ENCODE results near the gene NPIPB5.
"Not testable (repeated sequence)": the region's sequence is repeated elsewhere in the genome, so short reads cannot be mapped to it uniquely, and the experiment has no call there.

DNA sequence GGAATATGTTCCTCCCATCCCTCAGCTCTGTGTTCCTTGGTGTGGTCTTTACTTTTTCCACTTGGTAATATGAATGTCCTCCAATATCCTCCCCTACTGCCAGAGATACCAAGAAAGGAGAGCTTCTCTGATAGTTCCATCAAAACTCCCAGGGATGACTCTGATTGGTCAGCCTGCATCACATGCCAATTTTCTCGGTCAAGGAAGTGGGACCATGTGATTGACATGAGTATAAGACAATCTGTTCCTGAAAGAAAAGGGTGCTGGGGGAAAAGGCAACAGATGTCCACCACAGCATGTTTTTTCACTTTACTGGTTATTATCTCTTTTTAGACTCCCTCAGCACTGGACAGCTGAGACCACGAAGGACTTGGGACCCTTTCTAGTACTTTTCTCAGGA lies 35.9 kb downstream of the NPIPB5 start:
- TF ChIP-seq, protein P1, sequence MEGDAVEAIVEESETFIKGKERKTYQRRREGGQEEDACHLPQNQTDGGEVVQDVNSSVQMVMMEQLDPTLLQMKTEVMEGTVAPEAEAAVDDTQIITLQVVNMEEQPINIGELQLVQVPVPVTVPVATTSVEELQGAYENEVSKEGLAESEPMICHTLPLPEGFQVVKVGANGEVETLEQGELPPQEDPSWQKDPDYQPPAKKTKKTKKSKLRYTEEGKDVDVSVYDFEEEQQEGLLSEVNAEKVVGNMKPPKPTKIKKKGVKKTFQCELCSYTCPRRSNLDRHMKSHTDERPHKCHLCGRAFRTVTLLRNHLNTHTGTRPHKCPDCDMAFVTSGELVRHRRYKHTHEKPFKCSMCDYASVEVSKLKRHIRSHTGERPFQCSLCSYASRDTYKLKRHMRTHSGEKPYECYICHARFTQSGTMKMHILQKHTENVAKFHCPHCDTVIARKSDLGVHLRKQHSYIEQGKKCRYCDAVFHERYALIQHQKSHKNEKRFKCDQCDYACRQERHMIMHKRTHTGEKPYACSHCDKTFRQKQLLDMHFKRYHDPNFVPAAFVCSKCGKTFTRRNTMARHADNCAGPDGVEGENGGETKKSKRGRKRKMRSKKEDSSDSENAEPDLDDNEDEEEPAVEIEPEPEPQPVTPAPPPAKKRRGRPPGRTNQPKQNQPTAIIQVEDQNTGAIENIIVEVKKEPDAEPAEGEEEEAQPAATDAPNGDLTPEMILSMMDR (optimal IDR thresholded peaks at IDR 0.05 in 1 of 3, IDR thresholded peaks at IDR 0.05 in 1 of 3, conservative IDR thresholded peaks at IDR 0.05 in 1 of 3; ENCODE audit: extremely low read depth in 1 of 3, insufficient read depth in 2 of 3, low read length in 3 of 3): not testable (repeated sequence)
- TF ChIP-seq EZH2 (IDR thresholded peaks at IDR 0.05; ENCODE audit: low read length): not testable (repeated sequence)
